Neutrophil (primary cell): ENCODE data around the gene SMARCE1.

Experiments used
- H3K27ac ChIP-seq: fragments of 200-600 bp; sonication (generic); 2 replicates; pipeline ENCODE4 v1.5.1; 2016; ENCODE audit warnings: mild to moderate bottlenecking, moderate library complexity
- H3K27me3 ChIP-seq: fragments of 200-600 bp; sonication (generic); 2 replicates; pipeline ENCODE4 v1.6.0; 2016; ENCODE audit warnings: mild to moderate bottlenecking
- H3K36me3 ChIP-seq: fragments of 200-600 bp; sonication (generic); 2 replicates; pipeline ENCODE4 v1.5.1; 2017
- H3K4me1 ChIP-seq, 2 experiments: fragments of 200-600 bp in 1 of 2; sonication (generic) in 1 of 2; 1 replicate in 1 of 2; 2 replicates in 1 of 2; pipeline versions ENCODE4 v1.5.1 to v1.6.1; 2013 to 2016; ENCODE audit warnings: low read depth in 1 of 2, low read length in 1 of 2, mild to moderate bottlenecking in 1 of 2, moderate library complexity in 1 of 2; ENCODE audit not compliant: control insufficient read depth in 1 of 2, insufficient read depth in 1 of 2
- H3K4me3 ChIP-seq, 2 experiments: fragments of 200-600 bp in 1 of 2; sonication (generic) in 1 of 2; 1 replicate in 1 of 2; 2 replicates in 1 of 2; pipeline ENCODE4 v1.5.1; 2013 to 2016; ENCODE audit warnings: low read depth in 1 of 2, low read length in 1 of 2, mild to moderate bottlenecking in 1 of 2, moderate library complexity in 1 of 2
- H3K9me3 ChIP-seq: fragments of 200-600 bp; sonication (generic); 2 replicates; pipeline ENCODE4 v1.5.1; 2016
- TF ChIP-seq, protein P1 (sequence below): fragments of 200-600 bp; sonication (generic); IDR thresholded peaks from 2 replicates; pipeline ENCODE4 v1.5.1; 2016; ENCODE audit warnings: antibody characterized with exemption

Gene SMARCE1

GRCh38 chr17:40618754-40619625 is 28.6 kb downstream of the SMARCE1 start:
- Histone ChIP-seq H3K9me3 (no peaks in the 10 kb centered on the region), H3K27ac (no peak overlapping the region), H3K27me3 (peaks cover 75% of the 10 kb centered on the region), H3K4me1 (peaks cover 5 to 6% of the 10 kb centered on the region in 2 experiments), H3K4me3 (no peak overlapping the region), H3K36me3 (no peaks in the 10 kb centered on the region)
- TF ChIP-seq, protein P1, sequence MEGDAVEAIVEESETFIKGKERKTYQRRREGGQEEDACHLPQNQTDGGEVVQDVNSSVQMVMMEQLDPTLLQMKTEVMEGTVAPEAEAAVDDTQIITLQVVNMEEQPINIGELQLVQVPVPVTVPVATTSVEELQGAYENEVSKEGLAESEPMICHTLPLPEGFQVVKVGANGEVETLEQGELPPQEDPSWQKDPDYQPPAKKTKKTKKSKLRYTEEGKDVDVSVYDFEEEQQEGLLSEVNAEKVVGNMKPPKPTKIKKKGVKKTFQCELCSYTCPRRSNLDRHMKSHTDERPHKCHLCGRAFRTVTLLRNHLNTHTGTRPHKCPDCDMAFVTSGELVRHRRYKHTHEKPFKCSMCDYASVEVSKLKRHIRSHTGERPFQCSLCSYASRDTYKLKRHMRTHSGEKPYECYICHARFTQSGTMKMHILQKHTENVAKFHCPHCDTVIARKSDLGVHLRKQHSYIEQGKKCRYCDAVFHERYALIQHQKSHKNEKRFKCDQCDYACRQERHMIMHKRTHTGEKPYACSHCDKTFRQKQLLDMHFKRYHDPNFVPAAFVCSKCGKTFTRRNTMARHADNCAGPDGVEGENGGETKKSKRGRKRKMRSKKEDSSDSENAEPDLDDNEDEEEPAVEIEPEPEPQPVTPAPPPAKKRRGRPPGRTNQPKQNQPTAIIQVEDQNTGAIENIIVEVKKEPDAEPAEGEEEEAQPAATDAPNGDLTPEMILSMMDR, result no peak

DNA sequence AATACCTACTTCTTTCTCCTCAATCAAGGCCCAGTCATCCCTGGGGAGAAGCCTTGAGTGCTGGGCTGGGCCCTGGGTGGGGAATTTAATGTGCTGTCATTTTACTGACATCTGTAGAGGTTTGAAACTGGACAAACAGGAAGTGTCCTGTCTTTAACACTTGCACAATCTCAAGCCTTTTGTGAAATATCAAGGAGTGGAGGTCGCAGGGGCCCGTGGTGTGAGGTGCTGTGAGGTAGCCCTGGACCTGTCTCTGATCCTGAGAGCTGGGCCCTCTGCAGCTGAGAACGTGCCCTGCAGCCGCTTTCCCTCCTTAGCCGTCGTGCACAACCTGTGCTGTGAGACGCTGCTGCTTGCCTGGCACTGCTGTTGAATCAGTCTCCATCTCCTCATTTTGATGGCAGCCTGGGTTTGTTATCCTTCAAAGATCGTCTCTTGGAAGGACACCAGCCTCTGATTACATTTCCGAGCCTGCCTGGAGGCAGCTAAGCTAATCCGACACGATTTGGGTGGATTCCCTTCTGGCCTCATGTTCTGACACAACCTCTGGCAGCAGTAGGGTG is 29.9 kb downstream of the SMARCE1 start:
- no peak overlapping the region for H3K27ac ChIP-seq
- peaks cover 5 to 6% of the 10 kb centered on the region in 2 experiments for H3K4me1 ChIP-seq
- no peak overlapping the region for H3K4me3 ChIP-seq
- H3K27me3 ChIP-seq, result peaks cover 74% of the 10 kb centered on the region
- H3K9me3 ChIP-seq, result no peaks in the 10 kb centered on the region
- no peaks in the 10 kb centered on the region for H3K36me3 ChIP-seq
- TF ChIP-seq, protein P1, result no peak

- peaks cover 5 to 6% of the 10 kb centered on the region in 2 experiments for H3K4me1 ChIP-seq
- no peak overlapping the region for H3K27ac ChIP-seq
- no peaks in the 10 kb centered on the region for H3K36me3 ChIP-seq
- no peaks in the 10 kb centered on the region for H3K9me3 ChIP-seq
- H3K27me3 ChIP-seq, result peaks cover 69% of the 10 kb centered on the region
- no peak overlapping the region for H3K4me3 ChIP-seq
- TF ChIP-seq, protein P1, result no peak
Observed at GRCh38 chr17:40616592-40616991, 31.0 kb downstream of the SMARCE1 start.

DNA sequence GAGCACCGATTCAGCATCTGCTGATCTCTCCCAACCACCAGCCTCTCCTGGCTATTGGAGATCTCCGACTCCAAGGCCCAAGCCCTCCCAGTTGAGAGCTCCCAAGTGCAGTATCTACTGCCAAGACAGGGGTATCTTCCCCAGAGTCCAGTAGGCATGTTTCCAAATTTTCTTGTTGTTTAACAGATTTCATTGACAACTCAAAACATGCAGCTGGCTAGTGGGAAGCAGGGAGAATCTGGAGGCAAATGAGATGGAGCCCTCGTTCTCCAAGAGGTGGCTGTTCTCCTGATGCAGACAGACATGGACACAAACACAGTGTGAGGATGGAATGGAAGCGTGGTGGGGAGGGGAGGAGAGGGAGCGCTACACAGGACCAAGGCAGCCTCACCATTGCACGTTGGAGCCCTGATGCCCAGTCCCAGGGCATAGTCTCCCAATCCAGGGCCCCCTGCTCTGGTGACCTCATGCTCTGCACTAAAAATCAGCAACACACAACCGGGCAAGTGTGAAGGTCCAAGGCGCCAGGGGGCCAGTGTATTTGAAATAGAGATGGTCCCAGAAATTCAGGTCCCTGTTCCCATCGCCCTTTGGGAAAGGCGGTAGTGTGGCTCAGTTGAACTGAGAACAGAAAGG is 31.7 kb downstream of the SMARCE1 start:
- peaks cover 69% of the 10 kb centered on the region for H3K27me3 ChIP-seq

More for the DNA sequence above, 31.7 kb downstream of the SMARCE1 start:
- H3K9me3 ChIP-seq, result no peaks in the 10 kb centered on the region
- no peak overlapping the region for H3K4me3 ChIP-seq
- H3K36me3 ChIP-seq, result no peaks in the 10 kb centered on the region
- no peak overlapping the region for H3K27ac ChIP-seq
- H3K4me1 ChIP-seq, result peaks cover 5 to 6% of the 10 kb centered on the region in 2 experiments
- TF ChIP-seq, protein P1, result no peak
